H1 (cell line): ENCODE results near the gene ZDHHC11. TPM values are rescaled to one million over a fixed set of nuclear protein-coding genes. Genes with fewer than 3 reads are reported as not detected.

Source experiments
- CTCF ChIA-PET: fragments of 300-600 bp; sonication (Branson Sonifier 250); formaldehyde crosslinking; loops from one replicate; lab custom pipeline; 2021; ENCODE audit not compliant: partially characterized antibody; lab: Charles Lee
- POLR2A ChIA-PET: fragments of 300-600 bp; sonication (Branson Sonifier 250); formaldehyde crosslinking; loops from one replicate; lab custom pipeline; 2021; ENCODE audit warnings: inconsistent platforms; ENCODE audit not compliant: partially characterized antibody; lab: Charles Lee
- DNase-seq, 2 experiments: peaks; one replicate each; pipeline versions ENCODE4 v3.0.0 to v3.0.0-alpha.2; 2010 to 2022; ENCODE audit warnings: low spot score in 2 of 2, low read depth in 1 of 2, mixed read lengths in 1 of 2
- FAIRE-seq: peaks from 2 replicates; lab custom pipeline; 2011; peaks lifted over from hg19 to GRCh38; lab: Jason Lieb, UNC
- H2AFZ ChIP-seq: 2 replicates; pipeline ENCODE4 v1.8.1; 2012; ENCODE audit warnings: low read length, inconsistent platforms
- H2AK5ac ChIP-seq: 2 replicates; pipeline ENCODE4 v1.6.1; 2013; ENCODE audit warnings: low read depth, low read length
- H2BK120ac ChIP-seq: replicated peaks from 2 replicates; pipeline ENCODE3; 2013; ENCODE audit warnings: low read depth, low read length, inconsistent platforms
- H2BK12ac ChIP-seq: 2 replicates; pipeline ENCODE4 v1.6.1; 2013; ENCODE audit warnings: low read depth, low read length
- H2BK15ac ChIP-seq: 2 replicates; pipeline ENCODE4 v1.6.1; 2013; ENCODE audit warnings: low read length
- H2BK20ac ChIP-seq: 2 replicates; pipeline ENCODE4 v1.6.1; 2013; ENCODE audit warnings: low read length
- H2BK5ac ChIP-seq: 2 replicates; pipeline ENCODE4 v1.6.1; 2013; ENCODE audit warnings: low read depth, low read length
- H3K14ac ChIP-seq: 2 replicates; pipeline ENCODE4 v1.6.1; 2013; ENCODE audit warnings: inconsistent platforms; ENCODE audit not compliant: insufficient read length
- H3K18ac ChIP-seq: 2 replicates; pipeline ENCODE4 v1.6.1; 2013; ENCODE audit warnings: low read length; ENCODE audit errors: extremely low read depth
- H3K23ac ChIP-seq: 2 replicates; pipeline ENCODE4 v1.6.1; 2013; ENCODE audit warnings: inconsistent platforms; ENCODE audit not compliant: insufficient read length
- H3K23me2 ChIP-seq: 2 replicates; pipeline ENCODE4 v1.6.1; 2013; ENCODE audit warnings: low read depth, low read length
- H3K27ac ChIP-seq: 2 replicates; pipeline ENCODE4 v1.6.1; 2011; ENCODE audit warnings: low read depth, low read length, inconsistent platforms
- H3K27me3 ChIP-seq, 4 experiments: replicated peaks in 1 of 4; 1 replicate in 1 of 4; 2 replicates in 3 of 4; pipeline versions ENCODE4 v1.6.1 to v1.8.1; 2011 to 2013; ENCODE audit warnings: low read length in 3 of 4, mild to moderate bottlenecking in 3 of 4, inconsistent platforms in 2 of 4, mixed read lengths in 2 of 4, moderate library complexity in 1 of 4; ENCODE audit not compliant: control insufficient read depth in 3 of 4, insufficient read depth in 3 of 4; ENCODE audit errors: extremely low read depth in 1 of 4
- H3K36me3 ChIP-seq, 4 experiments: 2 replicates each; pipeline versions ENCODE4 v1.6.1 to v1.8.1; 2011 to 2013; ENCODE audit warnings: mild to moderate bottlenecking in 4 of 4, low read length in 3 of 4, moderate library complexity in 2 of 4, control low read depth in 1 of 4, inconsistent platforms in 1 of 4; ENCODE audit not compliant: insufficient read depth in 4 of 4, control insufficient read depth in 2 of 4
- H3K4ac ChIP-seq: replicated peaks from 2 replicates; pipeline ENCODE3; 2013; ENCODE audit warnings: low read length, low read depth, mixed read lengths, inconsistent platforms; ENCODE audit not compliant: insufficient read length
- H3K4me1 ChIP-seq, 4 experiments: replicated peaks in 1 of 4; 1 replicate in 1 of 4; 2 replicates in 3 of 4; pipeline versions ENCODE4 v1.6.1 to v1.8.1; 2011 to 2013; ENCODE audit warnings: low read length in 3 of 4, inconsistent platforms in 2 of 4, mixed read lengths in 1 of 4; ENCODE audit not compliant: insufficient read depth in 4 of 4, control insufficient read depth in 3 of 4
- H3K4me2 ChIP-seq, 2 experiments: 2 replicates each; pipeline versions ENCODE4 v1.6.1 to v1.8.1; 2011 to 2013; ENCODE audit warnings: low read depth in 2 of 2, low read length in 2 of 2, control low read depth in 1 of 2, inconsistent platforms in 1 of 2, mild to moderate bottlenecking in 1 of 2; ENCODE audit not compliant: insufficient read depth in 1 of 2
- H3K4me3 ChIP-seq, 4 experiments: fragments of 200-600, 300-600 bp in 1 of 4; sonication (generic), shearing (Covaris generic), sonication (Bioruptor Twin) in 1 of 4; 2 replicates each; pipeline versions ENCODE4 v1.5.1 to v1.8.1; 2011 to 2016; ENCODE audit warnings: low read length in 4 of 4, low read depth in 3 of 4, control low read depth in 2 of 4, inconsistent platforms in 2 of 4, mild to moderate bottlenecking in 2 of 4, mixed read lengths in 1 of 4, moderate library complexity in 1 of 4; ENCODE audit not compliant: insufficient read depth in 2 of 4; ENCODE audit errors: extremely low read depth in 1 of 4
- H3K56ac ChIP-seq: replicated peaks from 2 replicates; pipeline ENCODE3; 2013; ENCODE audit warnings: low read depth, mild to moderate bottlenecking, mixed read lengths, low read length, inconsistent platforms; ENCODE audit not compliant: insufficient read length
- H3K79me1 ChIP-seq: 2 replicates; pipeline ENCODE4 v1.6.1; 2013; ENCODE audit warnings: low read depth, low read length, control low read depth
- H3K79me2 ChIP-seq, 2 experiments: 2 replicates each; pipeline versions ENCODE4 v1.6.1 to v1.8.1; 2012 to 2013; ENCODE audit warnings: low read length in 2 of 2, mild to moderate bottlenecking in 2 of 2, inconsistent platforms in 1 of 2; ENCODE audit not compliant: insufficient read depth in 2 of 2, control insufficient read depth in 1 of 2
- H3K9ac ChIP-seq, 4 experiments: replicated peaks in 1 of 4; 1 replicate in 1 of 4; 2 replicates in 3 of 4; pipeline versions ENCODE4 v1.6.1 to v1.8.1; 2011 to 2013; ENCODE audit warnings: low read depth in 3 of 4, low read length in 3 of 4, control low read depth in 2 of 4, mild to moderate bottlenecking in 2 of 4, moderate library complexity in 2 of 4, inconsistent platforms in 1 of 4; ENCODE audit errors: extremely low read depth in 1 of 4
- H3K9me3 ChIP-seq, 2 experiments: 2 replicates each; pipeline versions ENCODE4 v1.6.1 to v1.8.1; 2012 to 2013; ENCODE audit warnings: mild to moderate bottlenecking in 2 of 2, moderate library complexity in 2 of 2, control low read depth in 1 of 2, inconsistent platforms in 1 of 2, low read depth in 1 of 2, low read length in 1 of 2, mixed read lengths in 1 of 2; ENCODE audit not compliant: insufficient read depth in 2 of 2
- H4K20me1 ChIP-seq, 2 experiments: replicated peaks in 1 of 2; 2 replicates each; pipeline versions ENCODE3 to v1.8.1; 2011 to 2013; ENCODE audit warnings: inconsistent platforms in 2 of 2, low read length in 2 of 2, mild to moderate bottlenecking in 1 of 2; ENCODE audit not compliant: insufficient read depth in 2 of 2, control insufficient read depth in 1 of 2
- H4K5ac ChIP-seq: 2 replicates; pipeline ENCODE4 v1.6.1; 2013; ENCODE audit warnings: low read length, low read depth, mixed read lengths, inconsistent platforms; ENCODE audit not compliant: insufficient read length
- H4K8ac ChIP-seq: 2 replicates; pipeline ENCODE4 v1.8.0; 2013; ENCODE audit warnings: mild to moderate bottlenecking, moderate library complexity, low read length, inconsistent platforms; ENCODE audit not compliant: insufficient read depth; ENCODE audit errors: extremely low read depth
- H4K91ac ChIP-seq: replicated peaks from 2 replicates; pipeline ENCODE3; 2013; ENCODE audit warnings: low read length, mixed read lengths, inconsistent platforms; ENCODE audit not compliant: insufficient read length
- NRF1 ChIP-seq: IDR thresholded peaks from 2 replicates; pipeline ENCODE4 v1.6.1; 2011; ENCODE audit warnings: mild to moderate bottlenecking, low read depth, low read length, improper control_type of control experiment
- WGBS, 2 experiments: shearing (Covaris generic) in 1 of 2; methylation state at CpG; one replicate each; pipeline versions ENCODE4 v1.1.6 to v1.1.7; 2013 to 2015; ENCODE audit warnings: low lambda C conversion rate in 2 of 2, mixed read lengths in 2 of 2, inconsistent platforms in 1 of 2, low coverage in 1 of 2, missing lambda C conversion rate in 1 of 2; ENCODE audit not compliant: insufficient replicate concordance in 2 of 2, insufficient coverage in 1 of 2, insufficient read length in 1 of 2; ENCODE audit errors: extremely low coverage in 1 of 2, missing lambda C conversion rate in 1 of 2; 5-methylcytosine and 5-hydroxymethylcytosine counted together
- polyA plus RNA-seq, 7 experiments: library from polyadenylated mRNA; depleted of rRNA in 3 of 7; stranded (reverse) in 5 of 7; unstranded in 2 of 7; fragments of >200 nt in 5 of 7; fragments of 200-250 nt in 2 of 7; gene quantifications; 1 replicate in 5 of 7; 2 replicates in 1 of 7; 4 replicates in 1 of 7; pipeline versions ENCODE4 v1.2.1 to v1.2.3, GENCODE V29; 2011 to 2013; ENCODE audit warnings: missing spikeins in 2 of 7, mixed read lengths in 2 of 7
- total RNA-seq: library from RNA; stranded (reverse); fragmentation: NEBNext Ultra II Directional; extraction: Animal tissue kit (Norgen Biotek cat#: 25700); gene quantifications from 2 replicates; pipeline ENCODE4 v1.2.1, GENCODE V29; 2021
- TF ChIP-seq, protein P1 (sequence below), 3 experiments: IDR thresholded peaks; 1 replicate in 2 of 3; 2 replicates in 1 of 3; pipeline versions ENCODE4 v1.5.1 to v1.6.1; 2011; ENCODE audit warnings: low read length in 3 of 3, mild to moderate bottlenecking in 3 of 3, inconsistent platforms in 2 of 3, low read depth in 1 of 3, moderate library complexity in 1 of 3; ENCODE audit not compliant: insufficient read depth in 1 of 3; ENCODE audit errors: control extremely low read depth in 1 of 3

Gene ZDHHC11
- total and polyA plus RNA-seq, 2 of the 8 experiments (the other 6 are each of a cell fraction or from before 2014, with no cell fraction given), result 4.7 to 16.6 TPM

DNA sequence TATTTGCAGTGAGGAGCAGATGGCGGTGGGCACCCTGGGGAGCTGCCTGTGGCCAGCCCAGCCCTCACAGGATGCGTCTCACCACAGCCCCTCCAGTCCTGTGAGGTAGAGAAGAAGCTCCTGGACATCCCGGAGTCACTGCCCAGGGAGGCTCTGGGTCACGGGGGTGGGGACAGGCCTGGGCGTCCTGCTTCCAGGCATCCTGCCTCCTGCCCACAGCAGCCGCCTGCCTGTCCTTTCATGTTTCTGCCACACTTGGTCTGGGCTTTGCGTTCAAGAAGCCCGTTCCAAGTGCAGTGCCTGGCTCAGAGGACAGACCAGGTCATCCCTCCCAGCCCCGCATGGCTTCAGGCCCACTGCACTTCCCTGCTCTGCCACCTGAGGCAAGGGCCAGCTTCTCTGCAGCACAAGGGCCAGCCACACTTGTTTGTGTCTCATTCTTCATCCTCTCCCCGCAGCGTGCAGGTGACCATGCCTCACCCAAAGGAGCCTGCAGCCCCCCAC lies 104.5 kb downstream of the ZDHHC11 start:
- DNase-seq (no peak), FAIRE-seq (no peak)
- Histone ChIP-seq H2BK120ac (no peak overlapping the region), H2AFZ (no peak overlapping the region), H3K4me3 (no peak overlapping the region), H3K14ac (no peak overlapping the region), H4K20me1 (no peaks in the 10 kb centered on the region), H4K91ac (no peak overlapping the region), H2BK15ac (no peak overlapping the region), H3K36me3 (no peaks in the 10 kb centered on the region), H4K8ac (peak overlapping the region; percentile 45; the same call in 1 of the 2 replicates), H3K79me1 (no peaks in the 10 kb centered on the region), H4K5ac (no peak overlapping the region), H3K4me1 (no peaks in the 10 kb centered on the region; a peak in 1 of 7 replicates), H3K9ac (no peak overlapping the region), H3K4me2 (no peak overlapping the region), H3K79me2 (no peaks in the 10 kb centered on the region), H2BK20ac (no peak overlapping the region), H3K56ac (no peak overlapping the region), H3K27me3 (no peaks in the 10 kb centered on the region), H2BK12ac (no peak overlapping the region), H2BK5ac (no peak overlapping the region), H3K27ac (no peak overlapping the region), H3K18ac (no peak overlapping the region), H3K4ac (no peak overlapping the region), H3K23me2 (no peaks in the 10 kb centered on the region), H2AK5ac (no peak overlapping the region), H3K23ac (no peak overlapping the region), H3K9me3 (no peaks in the 10 kb centered on the region)
- TF ChIP-seq, protein P1, sequence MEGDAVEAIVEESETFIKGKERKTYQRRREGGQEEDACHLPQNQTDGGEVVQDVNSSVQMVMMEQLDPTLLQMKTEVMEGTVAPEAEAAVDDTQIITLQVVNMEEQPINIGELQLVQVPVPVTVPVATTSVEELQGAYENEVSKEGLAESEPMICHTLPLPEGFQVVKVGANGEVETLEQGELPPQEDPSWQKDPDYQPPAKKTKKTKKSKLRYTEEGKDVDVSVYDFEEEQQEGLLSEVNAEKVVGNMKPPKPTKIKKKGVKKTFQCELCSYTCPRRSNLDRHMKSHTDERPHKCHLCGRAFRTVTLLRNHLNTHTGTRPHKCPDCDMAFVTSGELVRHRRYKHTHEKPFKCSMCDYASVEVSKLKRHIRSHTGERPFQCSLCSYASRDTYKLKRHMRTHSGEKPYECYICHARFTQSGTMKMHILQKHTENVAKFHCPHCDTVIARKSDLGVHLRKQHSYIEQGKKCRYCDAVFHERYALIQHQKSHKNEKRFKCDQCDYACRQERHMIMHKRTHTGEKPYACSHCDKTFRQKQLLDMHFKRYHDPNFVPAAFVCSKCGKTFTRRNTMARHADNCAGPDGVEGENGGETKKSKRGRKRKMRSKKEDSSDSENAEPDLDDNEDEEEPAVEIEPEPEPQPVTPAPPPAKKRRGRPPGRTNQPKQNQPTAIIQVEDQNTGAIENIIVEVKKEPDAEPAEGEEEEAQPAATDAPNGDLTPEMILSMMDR (IDR thresholded peaks at IDR 0.05; ENCODE audit: control extremely low read depth in 1 of 3, insufficient read depth in 1 of 3, low read depth in 1 of 3, low read length in 3 of 3), result peak in 1 of 3 experiments; percentile 15; a peak in 1 of 4 replicates
- TF ChIP-seq NRF1, result no peak
- WGBS, 2 experiments, result 83% methylated on average over 9 of the region's 11 CpGs; no CpG with 5 or more reads in 1 of the 2 experiments
- CTCF ChIA-PET, result interaction anchor here (1.0 to 2.3 kb wide), 2 partner anchors 12 to 18 kb away, joined by 5 to 7 read pairs; no protein-coding TSS in a partner anchor
- POLR2A ChIA-PET, result no interaction called here
